ENCODE results near the gene TP73.
A peak's percentile ranks its signal among the peaks of the same experiment; 100 is the strongest.

Gene TP73

DNA sequence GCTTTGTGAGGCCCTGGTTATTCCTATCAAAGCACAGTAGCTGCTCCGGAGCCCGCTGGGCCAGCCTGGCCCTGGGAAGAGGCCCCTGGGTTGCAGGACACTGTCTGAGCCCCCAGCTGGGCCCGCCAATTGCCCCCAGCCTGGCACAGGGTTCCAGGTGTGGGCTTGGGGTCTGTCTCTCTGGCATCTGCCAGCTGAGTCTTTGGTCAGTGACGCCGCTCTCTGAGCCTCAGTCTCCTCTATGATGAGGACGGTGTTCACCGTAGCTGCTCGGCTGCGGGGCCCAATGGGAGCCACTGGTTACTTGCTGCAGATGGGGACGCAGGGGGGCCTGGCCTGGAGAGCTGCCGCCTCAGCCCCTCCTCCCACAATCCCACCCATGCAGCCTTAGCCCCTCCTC, 41.0 kb downstream of the TP73 start:
- TF ChIP-seq CTCF (IDR thresholded peaks at IDR 0.05; ENCODE audit: borderline replicate concordance, control extremely low read depth, extremely low read depth, insufficient read depth, missing control alignments), result no peak
- DNase-seq (ENCODE audit: low spot score), result no peak
- in situ Hi-C loops (cut with MboI; ENCODE audit: low sequenced_read_pairs, unreplicated experiment), result no loop called here

- in situ Hi-C loops (cut with MboI; ENCODE audit: low sequenced_read_pairs, unreplicated experiment), result no loop called here
- DNase-seq (ENCODE audit: low spot score), result peak; percentile 87
Measured at GRCh38 chr1:3695326-3696217, 43.3 kb downstream of the TP73 start.

DNA sequence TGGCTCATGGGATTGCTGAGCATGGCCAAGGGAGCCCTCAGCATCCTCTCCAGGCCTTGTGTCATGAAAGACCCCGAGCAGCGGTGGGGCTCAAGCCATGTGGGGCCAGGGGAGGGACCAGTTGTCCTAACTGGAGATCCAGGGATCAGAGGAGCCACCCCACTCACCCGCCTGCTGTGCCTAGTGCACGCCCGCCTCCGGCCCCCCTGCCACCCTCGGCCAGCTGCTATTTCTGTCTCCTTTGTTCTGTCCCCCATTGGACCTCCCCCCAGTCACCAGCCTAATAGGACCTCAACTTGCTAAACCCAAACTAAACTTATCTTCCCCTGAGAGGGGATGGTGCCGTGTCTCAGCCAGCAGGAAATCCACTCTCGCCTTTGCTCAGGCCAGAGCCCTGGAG, 44.4 kb downstream of the TP73 start:
- TF ChIP-seq CTCF (IDR thresholded peaks at IDR 0.05; ENCODE audit: borderline replicate concordance, control extremely low read depth, extremely low read depth, insufficient read depth, missing control alignments), result no peak
- no peak for DNase-seq (ENCODE audit: low spot score)
- in situ Hi-C loops (cut with MboI; ENCODE audit: low sequenced_read_pairs, unreplicated experiment), result no loop called here

More at GRCh38 chr1:3695326-3696217, 43.3 kb downstream of the TP73 start:
- TF ChIP-seq CTCF (IDR thresholded peaks at IDR 0.05; ENCODE audit: borderline replicate concordance, control extremely low read depth, extremely low read depth, insufficient read depth, missing control alignments), result peak; percentile 57

DNA sequence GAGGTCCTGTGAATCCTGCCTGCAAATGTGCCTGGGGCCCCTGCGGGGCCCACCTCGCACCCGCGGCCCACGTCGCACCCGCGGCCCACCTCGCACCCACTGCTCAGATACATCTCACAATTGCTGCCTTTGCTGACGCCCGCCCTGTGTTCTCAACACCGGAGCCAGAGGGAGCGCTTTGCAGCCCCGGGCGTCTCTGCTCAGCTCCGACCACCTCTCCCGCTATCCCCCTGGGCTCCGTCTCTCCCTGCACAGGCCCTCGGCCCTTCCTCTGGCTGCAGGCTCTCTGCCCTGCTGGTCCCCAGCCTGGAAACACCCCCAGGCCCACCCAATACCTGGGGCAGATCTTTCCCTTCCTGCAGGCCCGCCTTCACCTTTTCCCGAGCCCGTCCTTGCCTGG, 44.8 kb downstream of the TP73 start:
- DNase-seq (ENCODE audit: low spot score), result no peak
- TF ChIP-seq CTCF (IDR thresholded peaks at IDR 0.05; ENCODE audit: borderline replicate concordance, control extremely low read depth, extremely low read depth, insufficient read depth, missing control alignments), result no peak
- in situ Hi-C loops (cut with MboI; ENCODE audit: low sequenced_read_pairs, unreplicated experiment), result no loop called here

- in situ Hi-C loops (cut with MboI; ENCODE audit: low sequenced_read_pairs, unreplicated experiment), result no loop called here
- TF ChIP-seq CTCF (IDR thresholded peaks at IDR 0.05; ENCODE audit: borderline replicate concordance, control extremely low read depth, extremely low read depth, insufficient read depth, missing control alignments), result no peak
- no peak for DNase-seq (ENCODE audit: low spot score)
Measured at GRCh38 chr1:3697810-3698209, 45.5 kb downstream of the TP73 start.

GRCh38 chr1:3698660-3699408, 46.5 kb downstream of the TP73 start:
- no peak for TF ChIP-seq CTCF (IDR thresholded peaks at IDR 0.05; ENCODE audit: borderline replicate concordance, control extremely low read depth, extremely low read depth, insufficient read depth, missing control alignments)
- in situ Hi-C loops (cut with MboI; ENCODE audit: low sequenced_read_pairs, unreplicated experiment), result no loop called here
- DNase-seq (ENCODE audit: low spot score), result no peak

All from GM13976 (cell line).